Bronchial epithelial cell (primary cell): Measurements from ENCODE around the gene MAEA. TPM values are rescaled to one million over a fixed set of nuclear protein-coding genes. Genes with fewer than 3 reads are reported as not detected.

Experiments used
- DNase-seq: peaks from one replicate; pipeline ENCODE4 v3.0.0-alpha.2; 2010; ENCODE audit warnings: low read depth
- FAIRE-seq: peaks from 2 replicates; lab custom pipeline; 2011; peaks lifted over from hg19 to GRCh38; lab: Jason Lieb, UNC
- H3K27me3 ChIP-seq: 2 replicates; pipeline ENCODE4 v1.5.1; 2011; ENCODE audit warnings: low read length; ENCODE audit not compliant: control insufficient read depth, insufficient read depth
- H3K36me3 ChIP-seq: 2 replicates; pipeline ENCODE4 v1.5.1; 2011; ENCODE audit warnings: low read length; ENCODE audit not compliant: control insufficient read depth, insufficient read depth
- H3K4me3 ChIP-seq: 2 replicates; pipeline ENCODE4 v1.5.1; 2011; ENCODE audit warnings: mild to moderate bottlenecking, low read depth, low read length, control low read depth
- CTCF ChIP-seq: IDR thresholded peaks from 2 replicates; pipeline ENCODE4 v1.5.1; 2011; ENCODE audit warnings: mild to moderate bottlenecking, moderate library complexity, low read length, control low read depth, inconsistent platforms; ENCODE audit not compliant: insufficient read depth, severe bottlenecking
- total RNA-seq: library from RNA; depleted of rRNA; stranded (reverse); fragments of >200 nt; gene quantifications from 2 replicates; pipeline ENCODE4 v1.2.1, GENCODE V29; 2014

Gene MAEA
- total RNA-seq, 1 donor from 2014 or later = 46.1 TPM

GRCh38 chr4:1242506-1243450, 46.9 kb upstream of the MAEA start:
- no peak for DNase-seq

GRCh38 chr4:1243451-1244080, 46.1 kb upstream of the MAEA start:
- no peak for TF ChIP-seq CTCF
- Histone ChIP-seq H3K4me3 (no peak overlapping the region), H3K27me3 (no peaks in the 10 kb centered on the region), H3K36me3 (peaks cover 20% of the 10 kb centered on the region)
- DNase-seq (no peak), FAIRE-seq (no peak)

More at GRCh38 chr4:1242506-1243450, 46.9 kb upstream of the MAEA start:
- no peaks in the 10 kb centered on the region for H3K27me3 ChIP-seq
- H3K4me3 ChIP-seq = no peak overlapping the region
- TF ChIP-seq CTCF = no peak
- FAIRE-seq = no peak
- peaks cover 20% of the 10 kb centered on the region for H3K36me3 ChIP-seq

GRCh38 chr4:1244081-1244977, 45.4 kb upstream of the MAEA start:
- no peaks in the 10 kb centered on the region for H3K27me3 ChIP-seq
- FAIRE-seq (no peak), DNase-seq (no peak)
- peaks cover 18% of the 10 kb centered on the region for H3K36me3 ChIP-seq
- no peak for TF ChIP-seq CTCF
- no peak overlapping the region for H3K4me3 ChIP-seq

- TF ChIP-seq CTCF = no peak
- H3K4me3 ChIP-seq = no peak overlapping the region
- peaks cover 13% of the 10 kb centered on the region for H3K36me3 ChIP-seq
- no peak for FAIRE-seq
- DNase-seq = no peak
- H3K27me3 ChIP-seq = no peaks in the 10 kb centered on the region
These were observed 44.7 kb upstream of the MAEA start for GRCh38 chr4:1244978-1245471.

- H3K36me3 ChIP-seq = peaks cover 12% of the 10 kb centered on the region
- TF ChIP-seq CTCF = no peak
- no peaks in the 10 kb centered on the region for H3K27me3 ChIP-seq
- DNase-seq (no peak), FAIRE-seq (no peak)
- no peak overlapping the region for H3K4me3 ChIP-seq
These were observed 44.1 kb upstream of the MAEA start for GRCh38 chr4:1245481-1246051.
